CD14-positive monocyte (primary cell): ENCODE data around the gene PIM3. TPM values are rescaled to one million over a fixed set of nuclear protein-coding genes. Genes with fewer than 3 reads are reported as not detected.
A peak's percentile ranks its signal among the peaks of the same experiment; 100 is the strongest.

Experiments
- DNase-seq, 3 donors: peaks; one replicate each; pipeline ENCODE4 v3.0.0-alpha.2; 2011 to 2022
- H2AFZ ChIP-seq: 2 replicates; pipeline ENCODE4 v1.6.0; 2012; ENCODE audit warnings: mild to moderate bottlenecking, low read depth, low read length, inconsistent platforms; ENCODE audit not compliant: insufficient read depth, poor library complexity, severe bottlenecking
- H3K27ac ChIP-seq, 2 donors: 1 replicate in 1 of 2; 2 replicates in 1 of 2; pipeline ENCODE4 v1.5.1; 2012 to 2013; ENCODE audit warnings: low read length in 2 of 2, control low read depth in 1 of 2, inconsistent platforms in 1 of 2, low read depth in 1 of 2, mild to moderate bottlenecking in 1 of 2
- H3K27me3 ChIP-seq, 2 donors: one replicate each; pipeline versions ENCODE4 v1.6.0 to v1.6.1; 2011 to 2013; ENCODE audit warnings: low read length in 2 of 2; ENCODE audit not compliant: control insufficient read depth in 2 of 2, insufficient read depth in 2 of 2
- H3K36me3 ChIP-seq, 2 donors: replicated peaks in 1 of 2; 1 replicate in 1 of 2; 2 replicates in 1 of 2; pipeline versions ENCODE4 v1.5.1 to v1.6.1; 2012 to 2013; ENCODE audit warnings: low read length in 2 of 2, control low read depth in 1 of 2, inconsistent platforms in 1 of 2, mild to moderate bottlenecking in 1 of 2; ENCODE audit not compliant: insufficient read depth in 2 of 2, control insufficient read depth in 1 of 2
- H3K4me1 ChIP-seq, 2 donors: 1 replicate in 1 of 2; 2 replicates in 1 of 2; pipeline versions ENCODE4 v1.5.1 to v1.6.1; 2012 to 2013; ENCODE audit warnings: low read length in 2 of 2, control low read depth in 1 of 2, inconsistent platforms in 1 of 2, mild to moderate bottlenecking in 1 of 2, moderate library complexity in 1 of 2; ENCODE audit not compliant: insufficient read depth in 2 of 2, control insufficient read depth in 1 of 2
- H3K4me2 ChIP-seq: replicated peaks from 2 replicates; pipeline ENCODE3; 2012; ENCODE audit warnings: low read length, moderate library complexity, mild to moderate bottlenecking; ENCODE audit not compliant: poor library complexity, severe bottlenecking; ENCODE audit errors: extremely low read depth
- H3K4me3 ChIP-seq, 3 experiments: fragments of 200-600 bp in 1 of 3; sonication (generic) in 1 of 3; replicated peaks in 1 of 3; 1 replicate in 2 of 3; 2 replicates in 1 of 3; pipeline ENCODE4 v1.5.1; 2011 to 2013; ENCODE audit warnings: low read length in 3 of 3, mild to moderate bottlenecking in 3 of 3, control low read depth in 2 of 3, low read depth in 2 of 3, inconsistent platforms in 1 of 3, moderate library complexity in 1 of 3
- H3K79me2 ChIP-seq: 2 replicates; pipeline ENCODE4 v1.6.0; 2012; ENCODE audit warnings: mild to moderate bottlenecking, control low read depth, inconsistent platforms, low read length, moderate library complexity; ENCODE audit not compliant: insufficient read depth
- H3K9ac ChIP-seq: 2 replicates; pipeline ENCODE4 v1.6.0; 2017; ENCODE audit warnings: low read length, mild to moderate bottlenecking; ENCODE audit not compliant: insufficient read depth, poor library complexity, severe bottlenecking
- H3K9me3 ChIP-seq, 2 donors: replicated peaks in 1 of 2; 1 replicate in 1 of 2; 2 replicates in 1 of 2; pipeline versions ENCODE4 v1.5.1 to v1.6.1; 2012 to 2013; ENCODE audit warnings: low read length in 2 of 2, control low read depth in 1 of 2; ENCODE audit not compliant: control insufficient read depth in 1 of 2, insufficient read depth in 1 of 2
- H4K20me1 ChIP-seq: 2 replicates; pipeline ENCODE4 v1.6.0; 2012; ENCODE audit warnings: mild to moderate bottlenecking, low read length, control low read depth, moderate library complexity; ENCODE audit not compliant: insufficient read depth
- H3K27ac Mint-ChIP-seq, 7 donors: one replicate each; pipeline ENCODE4 v1.8.0; 2020; ENCODE audit warnings: mild to moderate bottlenecking in 7 of 7, mixed read lengths in 7 of 7, moderate library complexity in 6 of 7, inconsistent platforms in 2 of 7
- H3K27me3 Mint-ChIP-seq, 3 donors: one replicate each; pipeline ENCODE4 v1.8.0; 2021 to 2022; ENCODE audit warnings: low read depth in 3 of 3, mild to moderate bottlenecking in 3 of 3, mixed read lengths in 3 of 3, moderate library complexity in 3 of 3, inconsistent platforms in 1 of 3
- H3K36me3 Mint-ChIP-seq, 2 donors: one replicate each; pipeline ENCODE4 v1.8.0; 2020; ENCODE audit warnings: mixed read lengths in 2 of 2, inconsistent platforms in 1 of 2, mild to moderate bottlenecking in 1 of 2
- H3K4me1 Mint-ChIP-seq: one replicate; pipeline ENCODE4 v1.8.0; 2020; ENCODE audit warnings: mild to moderate bottlenecking, mixed read lengths
- H3K4me3 Mint-ChIP-seq, 2 donors: one replicate each; pipeline ENCODE4 v1.8.0; 2020; ENCODE audit warnings: mild to moderate bottlenecking in 2 of 2, mixed read lengths in 2 of 2, moderate library complexity in 1 of 2
- H3K9me3 Mint-ChIP-seq, 7 donors: one replicate each; pipeline ENCODE4 v1.8.0; 2020 to 2022; ENCODE audit warnings: mixed read lengths in 7 of 7, mild to moderate bottlenecking in 6 of 7, moderate library complexity in 6 of 7, inconsistent platforms in 2 of 7
- WGBS: methylation state at CpG from one replicate; pipeline ENCODE4 v1.1.5; 2013; ENCODE audit warnings: missing lambda C conversion rate; ENCODE audit not compliant: insufficient coverage; 5-methylcytosine and 5-hydroxymethylcytosine counted together
- intact Hi-C, 2 donors: fragments of 100-400 bp; cut with micrococcal nuclease; formaldehyde crosslinking; loops; one replicate each; pipeline versions ENCODE4 v1.15.0 to v1.15.1; 2023
- polyA plus RNA-seq, 3 donors: library from polyadenylated mRNA; depleted of rRNA in 1 of 3; unstranded in 2 of 3; stranded (reverse) in 1 of 3; fragments of 300-500 nt in 2 of 3; fragments of >200 nt in 1 of 3; fragmentation: Illumina TruSeq in 2 of 3; gene quantifications; 1 replicate in 2 of 3; 2 replicates in 1 of 3; pipeline ENCODE4 v1.2.3, GENCODE V29; 2012 to 2021
- TF ChIP-seq, protein P1 (sequence below): fragments of 200-600 bp; IDR thresholded peaks from one replicate; pipeline ENCODE4 v1.8.0; 2022; ENCODE audit warnings: antibody characterized with exemption, mild to moderate bottlenecking

PIM3 gene
- polyA plus RNA-seq, 3 donors = 38.8 to 135 (median 40.4) TPM

DNA sequence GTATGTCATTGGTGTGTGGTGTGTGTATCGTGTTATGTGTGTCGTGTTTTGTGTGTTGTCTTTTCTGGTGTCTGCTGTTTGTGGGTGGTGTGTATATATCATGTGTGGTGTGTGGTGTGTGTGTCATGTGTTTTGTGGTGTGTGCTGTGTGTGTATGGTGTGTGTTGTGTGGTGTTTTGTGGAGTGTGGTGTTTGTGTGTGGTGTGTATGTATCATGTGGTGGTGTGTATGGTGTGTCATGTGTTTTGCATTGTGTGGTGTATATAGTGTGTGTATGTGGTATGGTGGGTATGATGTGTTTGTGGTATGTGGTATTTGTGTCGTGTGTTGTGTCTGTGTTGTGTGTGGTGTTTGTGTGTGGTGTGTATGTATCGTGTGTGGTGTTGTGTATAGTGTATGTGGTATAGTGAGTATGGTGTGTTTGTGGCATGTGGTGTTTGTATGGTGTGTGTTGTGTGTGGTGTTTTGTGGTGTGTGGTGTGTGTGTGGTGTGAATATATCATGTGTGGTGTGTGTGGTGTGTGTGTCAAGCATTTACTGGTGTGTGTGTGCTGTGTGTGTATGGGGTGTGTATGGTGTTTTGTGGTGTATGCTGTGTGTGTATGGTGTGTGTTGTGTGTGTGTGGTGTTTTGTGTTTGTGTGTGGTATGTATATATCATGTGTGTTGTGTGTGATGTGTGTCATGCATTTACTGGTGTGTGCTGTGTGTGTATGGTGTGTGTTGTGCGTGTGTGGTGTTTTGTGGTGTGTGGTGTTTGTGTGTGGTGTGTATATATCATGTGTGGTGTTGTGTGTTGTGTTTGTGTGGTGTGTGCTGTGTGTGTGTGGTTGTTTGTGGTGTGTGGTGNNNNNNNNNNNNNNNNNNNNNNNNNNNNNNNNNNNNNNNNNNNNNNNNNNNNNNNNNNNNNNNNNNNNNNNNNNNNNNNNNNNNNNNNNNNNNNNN lies 12.7 kb downstream of the PIM3 start:
- Histone ChIP-seq H3K4me2 (no peak overlapping the region), H4K20me1 (peaks cover 7% of the 10 kb centered on the region), H3K4me3 (no peak overlapping the region), H3K27me3 (peaks cover 0 to 11% of the 10 kb centered on the region in 2 donors), H3K36me3 (no peaks in the 10 kb centered on the region), H3K4me1 (peaks cover 24 to 36% of the 10 kb centered on the region in 2 donors), H3K79me2 (no peaks in the 10 kb centered on the region), H3K9me3 (no peaks in the 10 kb centered on the region), H3K27ac (no peak overlapping the region), H2AFZ (no peak overlapping the region), H3K9ac (no peak overlapping the region)
- no peak overlapping the region for H3K4me3 Mint-ChIP-seq
- 87% methylated on average over 5 of the region's 5 CpGs for WGBS
- intact Hi-C loops = no loop called here
- peaks cover 20% of the 10 kb centered on the region for H3K4me1 Mint-ChIP-seq
- H3K27ac Mint-ChIP-seq = no peak overlapping the region
- H3K9me3 Mint-ChIP-seq = no peaks in the 10 kb centered on the region
- peaks cover 1 to 8% (median 5%) of the 10 kb centered on the region in 3 donors for H3K27me3 Mint-ChIP-seq
- H3K36me3 Mint-ChIP-seq = peaks cover 0 to 2% of the 10 kb centered on the region in 2 donors
- DNase-seq = peak in 2 of 3 donors; percentile 40 to 57
- TF ChIP-seq, protein P1, sequence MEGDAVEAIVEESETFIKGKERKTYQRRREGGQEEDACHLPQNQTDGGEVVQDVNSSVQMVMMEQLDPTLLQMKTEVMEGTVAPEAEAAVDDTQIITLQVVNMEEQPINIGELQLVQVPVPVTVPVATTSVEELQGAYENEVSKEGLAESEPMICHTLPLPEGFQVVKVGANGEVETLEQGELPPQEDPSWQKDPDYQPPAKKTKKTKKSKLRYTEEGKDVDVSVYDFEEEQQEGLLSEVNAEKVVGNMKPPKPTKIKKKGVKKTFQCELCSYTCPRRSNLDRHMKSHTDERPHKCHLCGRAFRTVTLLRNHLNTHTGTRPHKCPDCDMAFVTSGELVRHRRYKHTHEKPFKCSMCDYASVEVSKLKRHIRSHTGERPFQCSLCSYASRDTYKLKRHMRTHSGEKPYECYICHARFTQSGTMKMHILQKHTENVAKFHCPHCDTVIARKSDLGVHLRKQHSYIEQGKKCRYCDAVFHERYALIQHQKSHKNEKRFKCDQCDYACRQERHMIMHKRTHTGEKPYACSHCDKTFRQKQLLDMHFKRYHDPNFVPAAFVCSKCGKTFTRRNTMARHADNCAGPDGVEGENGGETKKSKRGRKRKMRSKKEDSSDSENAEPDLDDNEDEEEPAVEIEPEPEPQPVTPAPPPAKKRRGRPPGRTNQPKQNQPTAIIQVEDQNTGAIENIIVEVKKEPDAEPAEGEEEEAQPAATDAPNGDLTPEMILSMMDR = no peak

DNA sequence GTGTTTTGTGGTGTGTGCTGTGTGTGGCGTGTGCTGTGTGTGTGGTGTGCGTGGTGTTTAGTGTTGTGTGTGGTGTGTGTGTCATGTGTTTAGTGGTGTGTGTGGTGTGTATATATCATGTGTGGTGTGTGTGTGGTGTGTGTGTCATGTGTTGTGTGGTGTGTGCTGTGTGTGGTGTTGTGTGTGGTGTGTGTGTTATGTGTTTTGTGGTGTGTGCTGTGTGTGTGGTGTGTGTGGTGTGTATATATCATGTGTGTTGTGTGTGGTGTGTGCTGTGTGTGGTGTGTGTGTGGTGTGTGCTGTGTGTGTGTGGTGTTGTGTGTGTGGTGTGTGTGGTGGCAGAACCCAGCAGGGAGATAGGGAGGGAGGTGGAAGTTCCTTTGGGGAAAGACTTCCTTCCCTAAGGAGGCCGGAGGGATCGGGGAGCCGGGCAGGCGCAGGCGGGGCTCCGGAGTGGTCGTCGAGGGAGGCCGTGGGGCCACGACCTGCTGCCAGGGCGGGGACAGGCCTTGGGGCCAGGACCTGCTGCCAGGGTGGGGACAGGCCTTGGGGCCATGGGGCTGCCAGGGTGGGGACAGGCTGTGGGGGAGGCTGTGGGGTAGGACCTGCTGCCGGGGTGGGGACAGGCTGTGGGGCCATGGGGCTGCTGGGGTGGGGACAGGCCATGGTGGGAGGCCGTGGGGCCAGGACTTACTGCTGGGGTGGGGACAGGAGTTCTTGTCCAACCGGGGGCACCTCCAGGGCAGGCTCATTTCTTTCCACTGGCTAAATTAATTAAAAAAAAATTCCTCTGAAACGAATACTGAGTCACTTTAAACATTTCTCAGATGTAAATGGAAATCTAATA lies 15.2 kb downstream of the PIM3 start:
- H3K4me2 ChIP-seq = no peak overlapping the region
- peak overlapping the region in 5 of 7 donors; percentile 21 to 81 (median 52) for H3K27ac Mint-ChIP-seq
- TF ChIP-seq, protein P1 = no peak
- peaks cover 11% of the 10 kb centered on the region for H3K4me1 Mint-ChIP-seq
- peaks cover 0 to 6% of the 10 kb centered on the region in 2 donors for H3K36me3 Mint-ChIP-seq
- no peak overlapping the region for H3K4me3 ChIP-seq
- no peak overlapping the region for H3K9ac ChIP-seq
- WGBS = 100% methylated on average over 2 of the region's 17 CpGs
- no peaks in the 10 kb centered on the region for H3K79me2 ChIP-seq
- no peak for DNase-seq
- peaks cover 9 to 16% (median 12%) of the 10 kb centered on the region in 7 donors for H3K9me3 Mint-ChIP-seq
- no peaks in the 10 kb centered on the region for H3K36me3 ChIP-seq
- H3K4me1 ChIP-seq = peaks cover 10 to 16% of the 10 kb centered on the region in 2 donors
- peaks cover 0 to 13% of the 10 kb centered on the region in 2 donors for H3K27me3 ChIP-seq
- peaks cover 4 to 11% (median 5%) of the 10 kb centered on the region in 3 donors for H3K27me3 Mint-ChIP-seq
- H3K4me3 Mint-ChIP-seq = peak overlapping the region in 1 of 2 donors; percentile 60
- intact Hi-C loops = no loop called here
- no peak overlapping the region for H2AFZ ChIP-seq
- peaks cover 0 to 5% of the 10 kb centered on the region in 2 donors for H3K9me3 ChIP-seq
- H3K27ac ChIP-seq = no peak overlapping the region
- H4K20me1 ChIP-seq = no peaks in the 10 kb centered on the region
